ENCODE data around the gene EIF2A.

GRCh38 chr3:150555859-150556436, 9.4 kb downstream of the EIF2A start:
- no peak for TF ChIP-seq POLR2A (IDR thresholded peaks at IDR 0.05)
- no peak for TF ChIP-seq EP300 (IDR thresholded peaks at IDR 0.05)
